GM12878 (cell line): ENCODE data around the gene RASGRF2. TPM values are rescaled to one million over a fixed set of nuclear protein-coding genes. Genes with fewer than 3 reads are reported as not detected.

Experiments used
- ATAC-seq: fragments of 200-7000 bp; cut with Tn5 transposase; 3 replicates; pipeline ENCODE4 v1.9.1; 2020; ENCODE audit warnings: mild to moderate bottlenecking, moderate library complexity
- BruUV-seq: library from RNA; stranded (reverse); fragments of 400-500 nt; replicated peaks from 2 replicates; lab custom pipeline; 2021; lab: Mats Ljungman, UMichigan
- CTCF ChIA-PET: fragments of 300-600 bp; sonication (Branson Sonifier 250); formaldehyde crosslinking; extraction: SDS; loops from one replicate; lab custom pipeline; 2021; ENCODE audit warnings: inconsistent platforms; lab: Yijun Ruan, JAX
- POLR2A ChIA-PET: fragments of 350-600 bp; formaldehyde crosslinking; extraction: SDS; loops from one replicate; lab custom pipeline; 2021; ENCODE audit warnings: inconsistent platforms; lab: Charles Lee
- RAD21 ChIA-PET: fragments of 300-600 bp; sonication (Branson Sonifier 250); formaldehyde crosslinking; loops from one replicate; lab custom pipeline; 2023; ENCODE audit warnings: antibody characterized with exemption; ENCODE audit not compliant: unreplicated experiment; lab: Charles Lee
- SMC1A ChIA-PET: fragments of 300-600 bp; sonication (Branson Sonifier 250); formaldehyde crosslinking; loops from one replicate; lab custom pipeline; 2023; ENCODE audit not compliant: unreplicated experiment, uncharacterized antibody; lab: Charles Lee
- DNase-seq: peaks from one replicate; pipeline ENCODE4 v3.0.0-alpha.2; 2011; ENCODE audit warnings: low read depth, low spot score
- FAIRE-seq: peaks from 3 replicates; lab custom pipeline; 2011; peaks lifted over from hg19 to GRCh38; lab: Jason Lieb, UNC
- H2AFZ ChIP-seq: 2 replicates; pipeline ENCODE4 v1.6.0; 2011; ENCODE audit warnings: low read depth, low read length, control low read depth; ENCODE audit not compliant: control insufficient read depth
- H3K27ac ChIP-seq: 2 replicates; pipeline ENCODE4 v1.5.1; 2011; ENCODE audit warnings: control low read depth; ENCODE audit not compliant: control insufficient read depth, insufficient read depth
- H3K27me3 ChIP-seq, 2 experiments: replicated peaks in 1 of 2; 2 replicates each; pipeline versions ENCODE4 v1.6.0 to v1.6.1; 2011; ENCODE audit warnings: low read length in 1 of 2; ENCODE audit not compliant: control insufficient read depth in 2 of 2, insufficient read depth in 2 of 2
- H3K36me3 ChIP-seq, 2 experiments: 2 replicates each; pipeline ENCODE4 v1.5.1; 2011; ENCODE audit warnings: low read length in 1 of 2; ENCODE audit not compliant: control insufficient read depth in 2 of 2, insufficient read depth in 2 of 2
- H3K4me1 ChIP-seq: 2 replicates; pipeline ENCODE4 v1.6.1; 2011; ENCODE audit warnings: mild to moderate bottlenecking, low read length, moderate library complexity, mixed read lengths; ENCODE audit not compliant: control insufficient read depth, insufficient read depth
- H3K4me2 ChIP-seq: 2 replicates; pipeline ENCODE4 v1.6.0; 2011; ENCODE audit warnings: control low read depth; ENCODE audit not compliant: control insufficient read depth, insufficient read depth
- H3K4me3 ChIP-seq: fragments of 200-600 bp; sonication (generic); 2 replicates; pipeline ENCODE4 v1.5.1; 2016
- H3K79me2 ChIP-seq: 2 replicates; pipeline ENCODE4 v1.6.0; 2011; ENCODE audit warnings: low read length; ENCODE audit not compliant: control insufficient read depth, insufficient read depth
- H3K9ac ChIP-seq: 2 replicates; pipeline ENCODE4 v1.8.0; 2011; ENCODE audit warnings: low read length, control low read depth, mixed read lengths; ENCODE audit not compliant: control insufficient read depth, insufficient read depth
- H3K9me3 ChIP-seq: replicated peaks from 3 replicates; pipeline ENCODE4 v1.5.1; 2011; ENCODE audit warnings: mild to moderate bottlenecking, low read length; ENCODE audit not compliant: control insufficient read depth, insufficient read depth
- H4K20me1 ChIP-seq: 2 replicates; pipeline ENCODE4 v1.6.0; 2011; ENCODE audit not compliant: control insufficient read depth, insufficient read depth
- ATF3 ChIP-seq: IDR thresholded peaks from 2 replicates; pipeline ENCODE4 v1.6.1; 2011; ENCODE audit warnings: low read depth, mild to moderate bottlenecking, low read length, moderate library complexity, borderline replicate concordance; ENCODE audit errors: extremely low read depth
- NFXL1 ChIP-seq: fragments of 450-650 bp; IDR thresholded peaks from 2 replicates; pipeline ENCODE4 v1.6.1; 2017; ENCODE audit warnings: antibody characterized with exemption, mild to moderate bottlenecking, borderline replicate concordance
- STAT3 ChIP-seq: IDR thresholded peaks from 2 replicates; pipeline ENCODE4 v1.6.1; 2011; ENCODE audit warnings: low read depth, low read length, improper control_type of control experiment
- WGBS: methylation state at CpG from one replicate; pipeline ENCODE4 v1.1.6; 2016; ENCODE audit warnings: low lambda C conversion rate; ENCODE audit not compliant: insufficient replicate concordance, insufficient coverage; ENCODE audit errors: missing lambda C conversion rate; 5-methylcytosine and 5-hydroxymethylcytosine counted together
- in situ Hi-C: fragments of 300-500 bp; cut with MboI; formaldehyde crosslinking; loops from 9 replicates; pipeline ENCODE4 v1.14.3; 2018; ENCODE audit warnings: mixed read lengths
- intact Hi-C: fragments of 100-400 bp; cut with micrococcal nuclease; formaldehyde crosslinking; loops from one replicate; pipeline ENCODE4 v1.14.2; 2022; ENCODE audit not compliant: unreplicated experiment
- polyA plus RNA-seq, 11 experiments: library from polyadenylated mRNA; depleted of rRNA in 4 of 11; unstranded in 6 of 11; stranded (reverse) in 5 of 11; fragments of >200 nt; fragmentation: Nextera tagmentation in 4 of 11; fragmentation: Illumina TruSeq in 1 of 11; extraction: Ambion mirVana in 4 of 11; extraction: Trizol in 1 of 11; gene quantifications; 1 replicate in 1 of 11; 2 replicates in 10 of 11; pipeline versions ENCODE4 v1.2.1 to v1.2.3, GENCODE V29; 2011 to 2016; ENCODE audit warnings: inconsistent platforms in 2 of 11, missing spikeins in 2 of 11, low read depth in 1 of 11
- total RNA-seq, 4 experiments: library from RNA; depleted of rRNA in 3 of 4; stranded (reverse); fragments of >200 nt in 3 of 4; fragmentation: Illumina TruSeq in 1 of 4; extraction: Trizol in 1 of 4; gene quantifications; 2 replicates each; pipeline versions ENCODE4 v1.2.1 to v1.2.3, GENCODE V29; 2013 to 2021
- TF ChIP-seq, protein P1 (sequence below): fragments of 450-650 bp; formaldehyde crosslinking; IDR thresholded peaks from 2 replicates; pipeline ENCODE4 v1.4.0; 2022; ENCODE audit warnings: mild to moderate bottlenecking, moderate library complexity

Gene RASGRF2
- total and polyA plus RNA-seq, 10 of the 15 experiments (the other 5 are each of a cell fraction or from before 2014, with no cell fraction given) = 0.05 to 0.24 (median 0.07) TPM

GRCh38 chr5:80915716-80916115, 44.4 kb upstream of the RASGRF2 start (continued):
- TF ChIP-seq ATF3 = no peak
- TF ChIP-seq STAT3 = no peak

DNA sequence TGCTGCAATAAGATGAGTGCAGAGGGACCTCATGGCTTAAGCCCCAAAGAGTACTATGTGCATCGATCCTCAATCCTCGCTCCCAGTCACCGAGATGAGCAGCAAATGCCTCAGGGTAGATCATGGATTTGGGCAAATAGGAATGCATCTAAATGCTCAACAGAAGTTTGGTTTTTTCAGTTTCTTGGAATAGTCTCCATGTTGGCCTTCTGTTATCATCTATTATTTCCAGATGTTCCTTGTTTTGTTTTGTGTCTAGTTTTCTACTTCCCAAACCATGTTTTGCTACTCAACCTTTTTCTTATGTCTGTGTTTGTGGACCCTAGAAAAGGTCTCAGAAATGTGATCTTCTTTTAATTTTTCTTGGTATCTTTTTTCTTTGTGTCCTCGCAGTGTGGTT, 43.5 kb upstream of the RASGRF2 start:
- no TSS peak for BruUV-seq
- in situ Hi-C loops = no loop called here
- RAD21 ChIA-PET = no interaction called here
- no peaks in the 10 kb centered on the region for H4K20me1 ChIP-seq
- H3K79me2 ChIP-seq = no peaks in the 10 kb centered on the region
- DNase-seq (no peak), FAIRE-seq (no peak), ATAC-seq (no peak)
- POLR2A ChIA-PET = no interaction called here
- H3K4me1 ChIP-seq = peaks cover 4% of the 10 kb centered on the region; the same call in 1 of the 2 replicates
- SMC1A ChIA-PET = no interaction called here
- no peaks in the 10 kb centered on the region for H3K36me3 ChIP-seq
- H3K9ac ChIP-seq = no peak overlapping the region
- no peaks in the 10 kb centered on the region for H3K9me3 ChIP-seq
- 97% methylated on average over 4 of the region's 4 CpGs for WGBS
- CTCF ChIA-PET = interaction anchor here (1.1 kb wide), 1 partner anchor 19 kb away, joined by 3 read pairs; no protein-coding TSS in a partner anchor
- no peak for TF ChIP-seq NFXL1
- TF ChIP-seq, protein P1, sequence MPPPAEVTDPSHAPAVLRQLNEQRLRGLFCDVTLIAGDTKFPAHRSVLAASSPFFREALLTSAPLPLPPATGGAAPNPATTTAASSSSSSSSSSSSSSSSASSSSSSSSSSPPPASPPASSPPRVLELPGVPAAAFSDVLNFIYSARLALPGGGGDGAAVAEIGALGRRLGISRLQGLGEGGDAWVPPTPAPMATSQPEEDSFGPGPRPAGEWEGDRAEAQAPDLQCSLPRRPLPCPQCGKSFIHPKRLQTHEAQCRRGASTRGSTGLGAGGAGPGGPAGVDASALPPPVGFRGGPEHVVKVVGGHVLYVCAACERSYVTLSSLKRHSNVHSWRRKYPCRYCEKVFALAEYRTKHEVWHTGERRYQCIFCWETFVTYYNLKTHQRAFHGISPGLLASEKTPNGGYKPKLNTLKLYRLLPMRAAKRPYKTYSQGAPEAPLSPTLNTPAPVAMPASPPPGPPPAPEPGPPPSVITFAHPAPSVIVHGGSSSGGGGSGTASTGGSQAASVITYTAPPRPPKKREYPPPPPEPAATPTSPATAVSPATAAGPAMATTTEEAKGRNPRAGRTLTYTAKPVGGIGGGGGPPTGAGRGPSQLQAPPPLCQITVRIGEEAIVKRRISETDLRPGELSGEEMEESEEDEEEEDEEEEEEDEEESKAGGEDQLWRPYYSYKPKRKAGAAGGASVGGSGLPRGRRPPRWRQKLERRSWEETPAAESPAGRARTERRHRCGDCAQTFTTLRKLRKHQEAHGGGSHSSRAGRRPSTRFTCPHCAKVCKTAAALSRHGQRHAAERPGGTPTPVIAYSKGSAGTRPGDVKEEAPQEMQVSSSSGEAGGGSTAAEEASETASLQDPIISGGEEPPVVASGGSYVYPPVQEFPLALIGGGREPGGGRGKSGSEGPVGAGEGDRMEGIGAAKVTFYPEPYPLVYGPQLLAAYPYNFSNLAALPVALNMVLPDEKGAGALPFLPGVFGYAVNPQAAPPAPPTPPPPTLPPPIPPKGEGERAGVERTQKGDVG = no peak
- no peak overlapping the region for H2AFZ ChIP-seq
- H3K4me3 ChIP-seq = no peak overlapping the region
- no peaks in the 10 kb centered on the region for H3K27me3 ChIP-seq
- intact Hi-C loops = no loop called here
- no peak overlapping the region for H3K4me2 ChIP-seq
- H3K27ac ChIP-seq = no peak overlapping the region
